HS-5 (cell line): ENCODE data around the gene AGAP1.

Experiments used
- DNase-seq: peaks from one replicate; pipeline ENCODE4 v3.0.0-alpha.2; 2012; ENCODE audit warnings: low read depth

The AGAP1 gene

DNA sequence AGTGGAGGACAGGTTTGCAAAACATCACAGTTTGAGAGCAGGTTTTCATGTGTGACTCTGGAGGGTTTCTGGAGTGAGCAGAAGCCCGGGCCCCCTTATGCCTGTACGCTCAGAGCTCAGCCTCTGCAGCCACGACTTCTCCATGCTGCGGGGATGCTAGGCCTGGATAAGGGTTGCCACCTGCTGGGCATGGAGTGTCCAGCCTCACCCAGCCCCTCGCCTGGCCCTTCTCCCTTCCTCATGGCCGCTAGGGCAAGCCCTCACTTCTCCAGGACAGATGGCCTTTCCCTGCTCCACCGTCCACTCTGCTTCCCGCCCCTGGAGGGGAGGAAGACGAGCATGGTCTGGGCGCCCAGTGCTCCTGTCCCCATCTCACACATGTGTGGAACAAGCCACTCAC lies 355.6 kb downstream of the AGAP1 start:
- DNase-seq = no peak

DNA sequence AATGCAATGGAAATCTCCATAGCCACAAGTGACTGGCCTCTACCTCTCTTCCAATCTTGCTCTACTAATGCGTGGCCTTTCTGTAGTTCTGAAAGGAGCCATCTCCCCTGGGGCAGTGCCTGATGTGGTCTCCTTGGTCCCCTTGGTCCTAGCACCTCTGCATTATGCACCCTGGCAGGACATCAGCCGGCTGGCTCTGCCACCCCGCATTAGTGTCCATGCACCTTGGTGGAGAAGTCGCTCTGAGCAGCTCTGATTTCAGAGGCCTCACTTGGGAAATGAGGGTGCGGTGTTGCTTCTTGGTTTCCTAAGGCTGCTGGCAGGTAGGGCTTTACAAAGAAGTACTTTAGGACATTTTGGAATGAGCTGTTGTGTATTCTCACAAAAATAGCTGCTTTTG lies 356.4 kb downstream of the AGAP1 start:
- DNase-seq = no peak

DNA sequence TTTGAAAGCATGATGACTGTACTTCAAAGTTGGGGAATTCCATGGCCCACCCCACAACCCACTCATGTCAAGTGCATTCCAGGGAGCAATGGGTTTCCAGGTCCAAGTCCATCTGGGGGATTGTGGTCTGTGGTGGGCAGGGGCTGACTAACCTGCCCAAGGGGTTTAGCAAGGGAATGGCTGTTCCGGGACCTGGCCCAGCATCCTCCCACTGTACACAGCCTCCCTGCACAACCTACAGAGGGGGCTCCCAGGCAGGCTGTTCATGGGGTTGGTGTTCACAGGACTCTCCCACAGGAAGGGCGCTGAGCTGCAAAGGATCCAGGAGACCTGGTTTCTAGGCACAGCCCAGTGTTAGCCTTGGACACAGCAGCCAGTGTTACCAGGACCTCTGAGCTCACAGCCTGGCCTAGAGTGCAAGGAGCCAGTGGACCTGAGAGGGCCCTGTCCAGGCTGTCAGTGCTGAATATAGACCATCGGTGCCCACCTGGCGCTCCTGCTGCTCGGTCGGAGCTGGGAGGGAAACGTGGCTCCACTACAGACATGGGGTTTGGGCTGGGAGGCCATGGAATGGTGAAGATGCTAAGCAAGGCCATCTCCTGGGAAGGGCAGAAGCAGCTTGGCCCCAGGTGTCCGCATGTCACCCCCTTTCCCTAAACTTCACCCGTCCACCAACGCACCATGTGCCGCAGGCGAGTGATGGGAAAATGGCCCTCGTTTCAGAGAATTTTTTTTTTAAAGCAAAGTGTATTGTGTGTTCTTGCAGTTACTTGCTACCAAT lies 357.1 kb downstream of the AGAP1 start:
- DNase-seq = no peak

DNA sequence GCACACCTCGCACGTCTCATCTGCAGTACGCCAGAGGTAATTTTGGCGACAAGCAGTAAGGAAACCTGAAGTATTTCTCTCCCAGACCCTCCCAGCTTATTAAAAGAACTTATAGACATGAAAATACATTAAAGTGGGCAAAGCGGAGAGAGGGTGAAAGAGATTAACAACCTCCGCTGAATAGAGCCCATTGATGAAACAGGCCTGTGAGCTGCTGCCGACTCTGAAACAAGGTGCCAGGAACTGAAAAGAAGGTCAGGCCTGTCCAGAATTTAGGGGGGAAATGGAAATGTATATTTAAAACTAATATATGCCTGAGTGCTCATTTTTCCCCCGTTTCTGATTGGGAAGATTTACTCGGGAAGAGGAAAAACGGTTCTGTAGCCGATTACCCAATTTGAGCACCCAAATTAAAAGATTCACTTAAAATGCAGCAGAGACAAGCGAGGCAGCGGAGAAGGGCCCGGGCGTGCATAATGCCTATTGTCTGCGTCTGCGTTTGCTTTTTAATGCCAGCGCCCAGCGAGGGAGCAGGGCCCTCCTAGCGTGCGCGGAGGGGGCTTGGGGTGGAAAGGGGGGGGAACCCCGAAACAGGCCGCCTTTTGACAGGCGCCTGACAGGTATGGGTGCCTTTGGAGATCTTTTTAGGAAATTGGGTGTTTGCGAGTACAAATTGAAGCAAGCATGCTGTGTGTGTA lies 358.1 kb downstream of the AGAP1 start:
- DNase-seq = no peak

DNA sequence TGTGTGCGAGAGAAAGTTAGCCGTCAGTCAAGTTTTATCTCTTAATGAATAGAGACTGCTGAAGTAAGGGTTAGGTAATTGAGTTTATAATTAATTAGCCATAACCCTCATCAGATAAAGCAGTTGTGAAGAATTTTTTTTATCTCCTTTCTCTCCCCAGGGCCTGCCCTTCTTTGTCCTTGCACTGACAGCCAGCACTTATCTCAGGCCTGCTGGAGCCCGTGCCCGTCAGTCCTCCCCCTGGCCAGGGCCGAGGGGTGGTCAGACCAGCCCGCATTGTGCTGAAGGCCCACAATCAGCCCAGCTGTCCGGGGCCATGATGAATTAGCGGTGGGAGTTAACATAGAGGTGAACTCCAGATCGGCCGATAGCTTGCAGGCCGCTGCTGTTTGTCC lies 358.7 kb downstream of the AGAP1 start:
- DNase-seq = no peak

DNA sequence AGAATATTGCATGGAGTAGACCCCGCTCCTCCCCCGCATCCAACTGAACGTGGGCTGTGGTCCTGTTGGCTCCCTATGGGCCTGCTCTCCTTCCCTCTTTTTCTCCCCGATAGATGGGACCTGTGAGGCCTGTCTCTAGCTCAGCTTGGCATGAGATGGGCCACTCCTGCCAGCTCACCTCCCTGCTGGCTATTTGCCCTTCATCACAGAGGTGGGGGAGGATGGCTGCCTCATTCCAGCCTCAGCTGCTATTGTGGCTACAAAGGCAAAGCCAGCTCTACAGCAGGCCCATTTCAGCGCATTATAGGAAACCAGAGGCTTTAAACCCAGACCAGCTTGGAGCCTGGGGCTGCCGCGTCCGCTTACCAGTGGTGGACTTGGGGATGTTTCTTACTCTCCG lies 360.4 kb downstream of the AGAP1 start:
- no peak for DNase-seq

DNA sequence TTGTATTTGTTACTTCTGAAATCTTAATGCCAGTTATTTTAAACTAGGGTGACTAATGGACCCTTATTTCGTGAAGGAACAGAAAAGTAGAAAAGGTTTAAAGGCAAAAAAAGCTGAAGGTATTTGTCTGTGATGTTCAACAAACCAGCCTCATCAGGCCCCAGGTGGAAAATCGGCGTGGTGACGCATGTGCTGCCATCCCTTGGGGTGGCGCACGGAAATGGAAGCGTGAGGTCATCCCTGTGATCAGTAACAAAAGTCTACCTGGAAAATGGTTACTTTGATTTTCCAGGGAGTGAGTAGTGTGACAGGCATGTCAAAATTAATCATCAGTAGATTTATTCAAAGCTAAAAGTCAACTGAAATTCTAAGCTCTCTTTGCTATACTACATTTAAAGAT lies 361.2 kb downstream of the AGAP1 start:
- DNase-seq = no peak

DNA sequence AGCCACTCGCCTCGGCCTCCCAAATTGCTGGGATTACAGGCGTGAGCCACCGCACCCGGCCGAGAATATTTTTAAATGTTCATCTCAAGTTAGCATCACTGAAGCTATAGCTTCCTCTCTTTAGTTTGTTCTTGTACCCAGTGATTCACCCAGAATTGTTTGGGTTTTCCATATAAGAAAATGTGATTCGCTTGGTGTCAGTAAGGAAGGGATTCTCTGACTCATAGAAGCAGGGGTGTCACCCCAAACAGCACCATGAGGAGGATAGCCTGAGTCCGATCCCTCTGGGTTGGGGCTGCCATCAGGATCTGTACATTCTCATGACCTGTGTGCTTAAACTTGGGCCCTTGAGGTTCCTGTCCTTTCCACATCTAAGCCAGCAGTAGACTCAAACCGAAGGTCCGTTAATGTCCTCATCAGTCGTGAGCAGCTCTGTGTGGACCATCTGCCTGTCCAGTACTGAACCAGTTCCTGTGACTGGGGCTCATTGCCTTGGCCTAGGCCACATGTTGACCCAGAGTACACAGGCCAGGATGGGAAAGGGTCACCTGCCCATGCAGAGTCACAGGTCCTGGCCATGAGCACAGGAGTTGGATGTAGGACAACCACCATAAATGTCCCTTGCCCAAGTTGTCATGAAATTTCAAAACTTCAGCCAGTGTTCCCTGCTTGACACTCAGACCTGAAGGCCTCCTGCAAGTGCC lies 362.5 kb downstream of the AGAP1 start:
- DNase-seq = no peak

DNA sequence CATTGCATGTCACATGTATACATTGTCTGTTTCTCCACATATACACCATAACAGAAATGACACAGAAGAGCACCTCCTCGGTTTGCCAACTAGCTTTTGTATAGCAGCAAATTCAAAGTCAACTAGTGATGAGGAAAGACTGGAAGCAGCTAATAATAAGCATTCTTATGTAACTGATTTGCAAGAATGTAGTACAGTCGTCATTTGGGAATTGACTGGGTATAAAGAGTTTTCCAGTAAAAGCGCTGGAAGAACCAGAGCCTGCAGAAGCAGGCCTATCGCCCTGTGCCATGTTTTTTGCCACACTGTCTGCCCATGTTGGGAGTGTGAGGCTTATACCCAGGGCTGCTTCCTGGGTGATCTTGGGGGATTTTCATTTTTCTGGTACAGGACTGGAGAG lies 363.8 kb downstream of the AGAP1 start:
- DNase-seq = no peak

DNA sequence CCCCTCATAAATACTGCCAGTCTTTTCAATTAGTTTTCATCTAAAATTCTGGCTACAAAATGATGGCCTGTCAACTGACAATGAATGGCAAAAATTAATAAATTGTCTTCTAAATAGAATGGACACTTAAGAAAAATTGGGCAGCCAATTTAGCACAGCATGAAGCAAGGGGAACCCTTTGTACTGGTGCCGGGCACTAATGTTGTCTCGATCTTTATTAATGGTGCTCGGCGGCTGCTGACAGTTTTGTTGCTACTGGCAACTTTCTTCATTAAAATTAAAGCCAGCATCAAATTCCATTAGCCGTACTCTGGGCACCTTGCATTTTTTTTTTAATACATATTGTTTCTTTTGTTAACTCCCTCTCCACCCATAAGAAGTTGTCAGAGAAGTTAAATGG lies 365.0 kb downstream of the AGAP1 start:
- DNase-seq = no peak

DNA sequence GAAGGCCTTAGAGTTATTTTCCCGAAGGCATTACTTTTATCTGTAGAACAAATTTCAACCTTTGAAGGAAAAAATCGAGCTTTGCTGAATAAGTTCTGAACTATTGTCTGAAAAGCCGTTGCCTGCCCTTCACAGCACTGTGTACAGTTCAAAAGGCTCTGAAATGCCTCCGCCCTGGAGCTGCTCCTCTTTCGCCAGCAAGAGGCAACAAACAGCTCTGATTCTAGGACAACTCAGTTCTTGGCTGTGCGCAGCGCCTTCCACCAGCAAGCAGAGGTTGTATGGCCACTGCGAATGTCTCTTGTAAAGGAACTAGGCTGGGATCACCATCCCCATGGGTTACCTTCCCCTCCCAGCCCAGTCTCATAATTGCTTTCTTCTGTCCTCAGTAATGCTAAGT lies 365.8 kb downstream of the AGAP1 start:
- DNase-seq = no peak

DNA sequence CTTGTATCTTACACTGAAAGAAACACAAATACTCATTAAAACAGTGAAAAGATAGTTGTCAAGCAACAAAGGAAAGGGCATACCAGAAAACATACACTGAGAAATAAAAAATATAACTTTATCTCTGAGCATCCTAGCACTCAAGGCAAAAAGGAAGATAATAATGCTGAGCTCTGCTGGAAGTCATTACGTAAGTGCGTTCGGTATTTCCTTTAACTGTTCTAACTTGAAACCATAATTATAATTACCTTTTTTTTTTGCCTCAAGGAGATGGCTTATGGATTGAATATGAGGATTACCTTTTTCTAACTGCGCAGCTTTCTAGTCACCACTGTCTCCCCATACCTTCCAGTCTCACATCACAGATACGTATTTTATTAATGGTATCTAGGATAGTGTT lies 366.3 kb downstream of the AGAP1 start:
- no peak for DNase-seq

DNA sequence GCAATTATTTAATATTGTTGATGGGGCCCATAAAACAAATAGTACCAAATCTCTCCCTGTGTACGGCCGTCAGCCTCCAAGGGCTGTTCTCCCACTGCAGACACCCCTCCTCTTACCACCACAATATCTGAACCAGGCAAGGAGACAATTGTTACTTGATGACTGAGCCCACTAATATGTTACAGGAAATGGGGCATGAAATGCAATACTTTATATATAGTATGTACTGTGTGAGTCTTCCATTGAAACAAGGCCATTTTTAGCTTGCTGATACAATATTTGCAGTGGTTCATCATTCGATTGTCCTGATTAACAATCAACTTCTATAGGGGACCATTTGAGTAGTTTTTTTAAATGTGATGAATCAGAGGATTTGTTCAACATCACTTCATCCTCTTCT lies 367.0 kb downstream of the AGAP1 start:
- no peak for DNase-seq

DNA sequence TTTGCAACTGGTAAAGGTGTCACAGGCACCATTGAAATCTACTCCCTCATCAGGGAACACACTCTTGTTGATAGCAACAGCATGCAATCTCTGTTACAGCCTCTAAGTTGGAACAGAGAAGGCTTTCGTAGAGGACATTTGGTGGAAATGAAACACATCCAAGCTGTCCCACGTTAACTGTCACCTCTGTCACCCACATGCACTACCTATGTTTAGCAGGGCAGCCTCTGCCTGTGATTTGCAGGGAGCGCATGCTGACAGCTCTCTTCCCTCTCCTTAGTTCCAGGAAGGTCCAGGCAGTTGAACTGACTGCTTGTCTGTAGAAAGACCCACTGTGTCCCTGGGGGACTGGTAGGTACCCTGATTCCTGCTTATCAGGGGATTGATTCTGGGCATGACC lies 367.5 kb downstream of the AGAP1 start:
- DNase-seq = no peak

DNA sequence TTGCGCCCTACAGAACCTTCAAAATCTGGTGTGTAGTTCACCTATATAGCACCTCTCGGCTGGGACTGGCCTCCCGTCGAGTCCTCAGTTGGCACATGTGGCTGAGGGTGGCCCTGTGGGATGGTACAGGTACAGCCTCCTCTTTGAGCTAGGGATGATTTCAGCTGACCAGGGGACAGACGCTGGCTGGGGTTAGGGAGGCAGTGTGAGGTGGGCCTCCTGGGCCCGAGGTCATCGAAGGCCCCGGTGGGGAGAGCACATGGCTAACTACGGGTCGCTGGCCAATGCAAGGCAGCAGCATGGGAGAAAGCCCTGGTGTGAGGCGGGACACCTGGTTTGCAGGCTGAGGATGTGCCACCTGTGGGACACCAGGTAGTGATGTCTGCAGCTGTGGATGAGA lies 369.6 kb downstream of the AGAP1 start:
- no peak for DNase-seq

DNA sequence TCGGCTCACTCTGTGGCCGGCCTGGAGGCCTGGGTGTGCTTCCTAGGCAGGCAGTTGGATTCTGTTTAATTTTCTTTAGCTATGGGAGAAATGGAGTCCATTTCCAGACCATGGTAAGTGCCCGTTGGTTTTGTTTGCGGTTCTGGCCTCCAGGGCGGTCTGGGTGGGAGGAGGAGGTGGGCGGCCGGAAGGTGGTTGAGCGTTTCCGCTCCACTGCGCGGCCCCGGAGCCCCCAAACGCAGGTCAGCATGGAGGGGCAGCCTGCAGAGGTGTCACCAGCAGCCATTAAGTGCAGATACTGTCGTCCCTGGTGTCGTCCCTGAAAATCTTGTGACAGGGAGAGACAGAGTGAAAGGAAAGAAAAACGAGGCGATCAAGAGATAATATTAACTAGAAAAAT lies 370.5 kb downstream of the AGAP1 start:
- DNase-seq = no peak

DNA sequence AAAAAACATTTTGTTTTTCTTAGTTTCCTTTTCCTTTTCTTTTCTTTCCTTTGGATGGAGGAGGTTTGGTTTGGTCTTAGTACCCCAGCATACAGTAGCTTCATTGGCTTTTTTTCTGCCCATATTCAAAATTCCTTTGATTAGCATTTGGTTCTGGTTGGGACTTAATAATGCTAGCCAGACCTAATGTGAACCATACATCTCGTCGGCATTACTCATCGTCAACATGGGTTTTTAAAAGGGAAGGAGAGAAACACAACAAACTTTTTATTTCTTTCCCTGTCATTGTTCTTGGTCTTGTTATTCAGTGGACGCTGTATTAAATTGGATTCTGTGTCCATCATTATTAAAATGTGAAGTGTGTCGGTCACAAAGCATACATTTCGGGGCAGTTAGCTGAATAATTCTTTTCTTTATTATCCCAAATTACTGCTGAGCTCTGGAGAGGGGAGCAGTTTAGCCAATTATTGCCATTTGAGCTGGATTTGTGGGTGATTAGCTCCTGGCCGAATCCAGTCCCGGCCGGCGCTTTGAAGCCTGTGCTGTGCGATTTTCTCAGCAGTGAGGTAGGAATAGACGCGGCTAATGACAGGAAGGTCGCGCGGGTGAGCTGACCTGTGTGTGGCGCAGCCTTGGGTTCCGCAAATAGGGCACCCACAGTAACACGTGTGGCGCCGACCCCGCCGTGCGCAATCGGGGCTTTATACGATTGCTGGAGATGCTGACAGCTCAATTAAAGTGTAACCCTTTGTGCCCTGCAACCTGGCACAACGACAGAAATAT lies 371.1 kb downstream of the AGAP1 start:
- DNase-seq = no peak

DNA sequence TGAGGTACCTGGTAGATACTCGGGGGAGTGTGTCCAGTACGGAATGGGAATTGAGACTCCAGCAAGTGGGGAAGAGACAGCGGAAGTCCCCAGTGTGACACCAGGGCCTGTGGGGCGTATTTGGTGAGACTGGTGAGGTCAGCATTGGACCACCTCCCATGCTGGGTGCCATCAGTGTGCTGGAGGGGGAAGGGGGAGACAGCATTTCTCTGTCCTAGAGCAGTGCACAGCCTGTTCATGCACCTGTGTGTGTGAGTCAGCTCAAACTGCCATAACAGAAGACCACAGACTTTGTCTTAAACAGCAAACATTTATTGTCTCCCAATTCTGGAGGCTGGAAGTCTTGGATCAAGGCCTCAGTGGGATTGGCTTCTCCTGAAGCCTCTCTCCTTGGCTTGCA lies 372.5 kb downstream of the AGAP1 start:
- no peak for DNase-seq

DNA sequence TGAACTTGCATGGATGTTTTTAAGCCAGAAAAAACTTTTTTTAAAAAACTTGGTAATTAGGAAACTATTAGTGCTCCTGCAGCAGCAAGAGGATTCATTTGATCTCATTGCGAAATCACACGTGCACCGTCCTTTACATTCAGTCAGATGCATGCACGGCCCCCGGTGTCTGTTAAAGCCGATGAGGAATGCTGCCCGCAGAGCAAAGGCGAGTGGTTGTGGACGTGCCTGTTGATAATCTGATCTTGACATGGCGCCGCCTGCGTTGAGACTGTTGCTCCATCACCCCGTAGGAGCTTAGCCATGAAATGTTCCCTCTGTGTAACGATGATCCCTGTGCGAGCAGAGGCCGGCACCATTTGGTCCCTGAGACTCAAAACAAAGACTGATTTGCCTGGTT lies 374.4 kb downstream of the AGAP1 start:
- DNase-seq = no peak

DNA sequence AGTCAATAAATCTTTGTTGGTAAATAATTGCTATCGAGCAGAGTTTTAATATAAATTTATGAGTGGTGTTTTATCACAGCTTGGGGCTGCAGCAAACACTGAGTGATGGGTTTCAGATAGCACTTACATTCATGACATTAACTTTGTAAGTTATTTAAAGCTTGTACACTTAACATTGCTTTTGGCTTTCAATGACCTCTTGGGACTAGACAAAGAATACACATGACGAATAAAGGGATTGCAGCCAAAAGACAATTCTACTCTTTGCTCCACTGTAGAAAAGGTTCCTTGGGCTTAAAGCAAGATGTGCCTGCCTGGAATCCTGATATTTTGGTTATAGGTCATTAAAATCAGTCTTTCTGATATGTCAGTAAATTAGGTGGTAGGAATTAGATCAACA lies 374.8 kb downstream of the AGAP1 start:
- no peak for DNase-seq

DNA sequence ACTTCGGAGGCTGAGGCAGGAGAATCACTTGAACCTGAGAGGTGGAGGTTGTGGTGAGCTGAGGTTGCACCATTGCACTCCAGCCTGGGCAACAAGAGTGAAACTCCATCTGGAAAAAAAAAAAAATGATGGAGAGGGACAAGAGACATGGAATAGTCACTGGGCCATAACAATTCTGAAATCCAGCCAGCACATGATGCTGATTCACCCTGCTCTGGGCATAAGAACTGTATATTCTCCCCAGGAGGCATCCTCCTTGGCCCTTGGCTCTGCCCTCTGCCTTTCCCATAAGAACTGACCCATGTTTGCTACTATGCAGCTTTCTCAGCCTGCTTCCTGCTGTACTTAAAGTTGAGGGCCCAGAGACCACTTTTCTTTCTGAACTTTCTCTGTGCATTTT lies 376.7 kb downstream of the AGAP1 start:
- DNase-seq = no peak

DNA sequence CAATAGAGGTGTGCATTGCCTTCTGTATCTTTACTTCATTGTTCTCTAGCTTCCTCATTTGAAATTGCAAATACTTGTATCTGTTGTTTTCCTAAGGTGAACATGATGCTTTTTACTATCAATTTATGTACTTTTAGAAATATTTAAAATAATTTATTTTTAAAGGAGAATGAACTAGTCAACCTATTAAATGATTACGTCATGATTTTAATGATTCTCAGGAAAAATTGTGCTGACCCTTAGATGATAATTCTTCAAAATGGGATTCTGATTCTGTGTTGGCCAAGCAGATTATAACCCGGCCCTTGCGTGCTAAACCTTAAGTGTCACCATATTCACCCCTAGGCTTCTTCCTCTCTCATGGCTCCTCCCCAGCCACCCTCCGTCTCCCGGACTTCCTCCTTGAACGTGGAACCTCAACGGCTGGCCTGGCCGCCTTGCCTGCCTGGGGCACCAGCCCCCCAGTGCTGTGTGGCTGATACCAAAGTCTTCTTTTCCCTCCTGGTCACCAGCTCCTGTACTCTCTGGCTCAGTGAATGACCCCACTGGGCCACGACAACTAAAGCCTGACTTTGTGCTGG lies 382.3 kb downstream of the AGAP1 start:
- DNase-seq = no peak
